K562 (cell line): Measurements from ENCODE around the gene CHST10.

Experiments
- CEBPG ChIP-seq, 3 experiments: fragments of 200-800 bp in 1 of 3; sonication (Bioruptor generic) in 1 of 3; sonication (generic) in 1 of 3; formaldehyde crosslinking in 1 of 3; IDR thresholded peaks in 2 of 3; conservative IDR thresholded peaks in 1 of 3; 2 replicates each; pipeline versions ENCODE4 v1.6.1 to v1.8.0; 2016 to 2022; ENCODE audit warnings: missing compliant biosample characterization in 2 of 3, missing genetic modification characterization in 2 of 3, mild to moderate bottlenecking in 1 of 3, missing genetic modification reagents in 1 of 3
- GATAD2B ChIP-seq: fragments of 450-650 bp; IDR thresholded peaks from 2 replicates; pipeline ENCODE4 v1.6.1; 2017; ENCODE audit warnings: mild to moderate bottlenecking, borderline replicate concordance
- MEIS2 ChIP-seq: fragments of 450-650 bp; IDR thresholded peaks from 2 replicates; pipeline ENCODE4 v1.6.1; 2014; ENCODE audit warnings: mild to moderate bottlenecking; ENCODE audit not compliant: partially characterized antibody
- POLR2AphosphoS2 ChIP-seq: IDR thresholded peaks from 2 replicates; pipeline ENCODE4 v1.6.1; 2012; ENCODE audit warnings: low read length, improper control_type of control experiment
- ZC3H11A ChIP-seq: IDR thresholded peaks from 2 replicates; pipeline ENCODE4 v1.6.1; 2012; ENCODE audit warnings: low read depth, low read length, improper control_type of control experiment
- ZEB2 ChIP-seq: fragments of 450-650 bp; IDR thresholded peaks from 2 replicates; pipeline ENCODE4 v1.6.1; 2016
- ZNF589 ChIP-seq: fragments of 200-800 bp; sonication (Bioruptor generic); IDR thresholded peaks from 2 replicates; pipeline ENCODE4 v1.6.1; 2016; ENCODE audit warnings: low read depth, missing genetic modification characterization, missing compliant biosample characterization
- TF ChIP-seq, protein P1 (sequence below): sonication (generic); formaldehyde crosslinking; IDR thresholded peaks from 2 replicates; pipeline ENCODE4 v1.8.1; 2023; ENCODE audit warnings: mild to moderate bottlenecking, missing genetic modification reagents
- TF ChIP-seq, protein P2 (sequence below), 3 experiments: IDR thresholded peaks in 2 of 3; conservative IDR thresholded peaks in 1 of 3; 2 replicates each; pipeline ENCODE4 v1.5.1; 2011 to 2012; ENCODE audit warnings: low read length in 3 of 3, mild to moderate bottlenecking in 3 of 3, control low read depth in 2 of 3, improper control_type of control experiment in 1 of 3, inconsistent platforms in 1 of 3, low read depth in 1 of 3, mixed read lengths in 1 of 3, moderate library complexity in 1 of 3; ENCODE audit not compliant: insufficient read depth in 2 of 3
- TF ChIP-seq, protein P3 (sequence below): fragments of 200-400 bp; formaldehyde crosslinking; IDR thresholded peaks from 2 replicates; pipeline ENCODE4 v1.6.1; 2017; ENCODE audit warnings: mild to moderate bottlenecking, low read depth, low read length, moderate library complexity
- TF ChIP-seq, protein P4 (sequence below): fragments of 250-450 bp; sonication (Bioruptor Pico); IDR thresholded peaks from 2 replicates; pipeline ENCODE4 v1.5.0; 2020; ENCODE audit warnings: mild to moderate bottlenecking, borderline replicate concordance
- TF ChIP-seq, protein P5 (sequence below): sonication (generic); formaldehyde crosslinking; IDR thresholded peaks from 2 replicates; pipeline ENCODE4 v1.8.0; 2022; ENCODE audit warnings: missing genetic modification reagents, mild to moderate bottlenecking, borderline replicate concordance

DNA sequence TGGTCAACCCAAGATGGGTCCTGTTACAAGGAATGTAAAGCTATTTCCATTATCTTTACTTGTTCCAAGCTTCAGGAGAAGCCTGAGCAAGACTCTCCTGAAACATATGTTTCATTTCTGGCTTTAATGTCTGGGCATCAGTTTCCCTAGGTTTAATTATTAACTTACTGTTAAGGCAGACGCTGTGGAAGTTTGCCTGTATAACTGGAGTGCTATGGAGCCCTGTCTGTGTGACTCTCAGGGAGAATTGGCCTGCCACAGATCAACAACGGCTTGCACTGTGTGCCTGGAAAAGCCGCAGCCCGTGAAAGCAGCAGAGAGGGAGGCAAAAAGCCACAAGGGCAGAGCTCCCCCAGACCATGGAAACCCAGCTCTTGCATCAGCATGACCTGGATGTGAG is 73.0 kb downstream of the CHST10 start:
- TF ChIP-seq, protein P1, sequence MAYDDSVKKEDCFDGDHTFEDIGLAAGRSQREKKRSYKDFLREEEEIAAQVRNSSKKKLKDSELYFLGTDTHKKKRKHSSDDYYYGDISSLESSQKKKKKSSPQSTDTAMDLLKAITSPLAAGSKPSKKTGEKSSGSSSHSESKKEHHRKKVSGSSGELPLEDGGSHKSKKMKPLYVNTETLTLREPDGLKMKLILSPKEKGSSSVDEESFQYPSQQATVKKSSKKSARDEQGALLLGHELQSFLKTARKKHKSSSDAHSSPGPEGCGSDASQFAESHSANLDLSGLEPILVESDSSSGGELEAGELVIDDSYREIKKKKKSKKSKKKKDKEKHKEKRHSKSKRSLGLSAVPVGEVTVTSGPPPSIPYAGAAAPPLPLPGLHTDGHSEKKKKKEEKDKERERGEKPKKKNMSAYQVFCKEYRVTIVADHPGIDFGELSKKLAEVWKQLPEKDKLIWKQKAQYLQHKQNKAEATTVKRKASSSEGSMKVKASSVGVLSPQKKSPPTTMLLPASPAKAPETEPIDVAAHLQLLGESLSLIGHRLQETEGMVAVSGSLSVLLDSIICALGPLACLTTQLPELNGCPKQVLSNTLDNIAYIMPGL (CRISPR knock-in tag) = no peak
- TF ChIP-seq, protein P2, sequence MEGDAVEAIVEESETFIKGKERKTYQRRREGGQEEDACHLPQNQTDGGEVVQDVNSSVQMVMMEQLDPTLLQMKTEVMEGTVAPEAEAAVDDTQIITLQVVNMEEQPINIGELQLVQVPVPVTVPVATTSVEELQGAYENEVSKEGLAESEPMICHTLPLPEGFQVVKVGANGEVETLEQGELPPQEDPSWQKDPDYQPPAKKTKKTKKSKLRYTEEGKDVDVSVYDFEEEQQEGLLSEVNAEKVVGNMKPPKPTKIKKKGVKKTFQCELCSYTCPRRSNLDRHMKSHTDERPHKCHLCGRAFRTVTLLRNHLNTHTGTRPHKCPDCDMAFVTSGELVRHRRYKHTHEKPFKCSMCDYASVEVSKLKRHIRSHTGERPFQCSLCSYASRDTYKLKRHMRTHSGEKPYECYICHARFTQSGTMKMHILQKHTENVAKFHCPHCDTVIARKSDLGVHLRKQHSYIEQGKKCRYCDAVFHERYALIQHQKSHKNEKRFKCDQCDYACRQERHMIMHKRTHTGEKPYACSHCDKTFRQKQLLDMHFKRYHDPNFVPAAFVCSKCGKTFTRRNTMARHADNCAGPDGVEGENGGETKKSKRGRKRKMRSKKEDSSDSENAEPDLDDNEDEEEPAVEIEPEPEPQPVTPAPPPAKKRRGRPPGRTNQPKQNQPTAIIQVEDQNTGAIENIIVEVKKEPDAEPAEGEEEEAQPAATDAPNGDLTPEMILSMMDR (IDR thresholded peaks at IDR 0.05 in 2 of 3, conservative IDR thresholded peaks at IDR 0.05 in 1 of 3; ENCODE audit: insufficient read depth in 2 of 3, low read depth in 1 of 3, low read length in 3 of 3) = no peak
- TF ChIP-seq GATAD2B = no peak
- no peak for TF ChIP-seq ZEB2
- no peak for TF ChIP-seq POLR2AphosphoS2
- TF ChIP-seq ZNF589 (CRISPR knock-in tag) = no peak
- no peak for TF ChIP-seq ZC3H11A
- no peak for TF ChIP-seq MEIS2
- TF ChIP-seq, protein P3, sequence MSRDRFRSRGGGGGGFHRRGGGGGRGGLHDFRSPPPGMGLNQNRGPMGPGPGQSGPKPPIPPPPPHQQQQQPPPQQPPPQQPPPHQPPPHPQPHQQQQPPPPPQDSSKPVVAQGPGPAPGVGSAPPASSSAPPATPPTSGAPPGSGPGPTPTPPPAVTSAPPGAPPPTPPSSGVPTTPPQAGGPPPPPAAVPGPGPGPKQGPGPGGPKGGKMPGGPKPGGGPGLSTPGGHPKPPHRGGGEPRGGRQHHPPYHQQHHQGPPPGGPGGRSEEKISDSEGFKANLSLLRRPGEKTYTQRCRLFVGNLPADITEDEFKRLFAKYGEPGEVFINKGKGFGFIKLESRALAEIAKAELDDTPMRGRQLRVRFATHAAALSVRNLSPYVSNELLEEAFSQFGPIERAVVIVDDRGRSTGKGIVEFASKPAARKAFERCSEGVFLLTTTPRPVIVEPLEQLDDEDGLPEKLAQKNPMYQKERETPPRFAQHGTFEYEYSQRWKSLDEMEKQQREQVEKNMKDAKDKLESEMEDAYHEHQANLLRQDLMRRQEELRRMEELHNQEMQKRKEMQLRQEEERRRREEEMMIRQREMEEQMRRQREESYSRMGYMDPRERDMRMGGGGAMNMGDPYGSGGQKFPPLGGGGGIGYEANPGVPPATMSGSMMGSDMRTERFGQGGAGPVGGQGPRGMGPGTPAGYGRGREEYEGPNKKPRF = no peak
- TF ChIP-seq, protein P4, sequence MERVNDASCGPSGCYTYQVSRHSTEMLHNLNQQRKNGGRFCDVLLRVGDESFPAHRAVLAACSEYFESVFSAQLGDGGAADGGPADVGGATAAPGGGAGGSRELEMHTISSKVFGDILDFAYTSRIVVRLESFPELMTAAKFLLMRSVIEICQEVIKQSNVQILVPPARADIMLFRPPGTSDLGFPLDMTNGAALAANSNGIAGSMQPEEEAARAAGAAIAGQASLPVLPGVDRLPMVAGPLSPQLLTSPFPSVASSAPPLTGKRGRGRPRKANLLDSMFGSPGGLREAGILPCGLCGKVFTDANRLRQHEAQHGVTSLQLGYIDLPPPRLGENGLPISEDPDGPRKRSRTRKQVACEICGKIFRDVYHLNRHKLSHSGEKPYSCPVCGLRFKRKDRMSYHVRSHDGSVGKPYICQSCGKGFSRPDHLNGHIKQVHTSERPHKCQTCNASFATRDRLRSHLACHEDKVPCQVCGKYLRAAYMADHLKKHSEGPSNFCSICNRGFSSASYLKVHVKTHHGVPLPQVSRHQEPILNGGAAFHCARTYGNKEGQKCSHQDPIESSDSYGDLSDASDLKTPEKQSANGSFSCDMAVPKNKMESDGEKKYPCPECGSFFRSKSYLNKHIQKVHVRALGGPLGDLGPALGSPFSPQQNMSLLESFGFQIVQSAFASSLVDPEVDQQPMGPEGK = no peak
- TF ChIP-seq, protein P5, sequence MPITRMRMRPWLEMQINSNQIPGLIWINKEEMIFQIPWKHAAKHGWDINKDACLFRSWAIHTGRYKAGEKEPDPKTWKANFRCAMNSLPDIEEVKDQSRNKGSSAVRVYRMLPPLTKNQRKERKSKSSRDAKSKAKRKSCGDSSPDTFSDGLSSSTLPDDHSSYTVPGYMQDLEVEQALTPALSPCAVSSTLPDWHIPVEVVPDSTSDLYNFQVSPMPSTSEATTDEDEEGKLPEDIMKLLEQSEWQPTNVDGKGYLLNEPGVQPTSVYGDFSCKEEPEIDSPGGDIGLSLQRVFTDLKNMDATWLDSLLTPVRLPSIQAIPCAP (CRISPR knock-in tag) = no peak
- no peak for TF ChIP-seq CEBPG (CRISPR knock-in tag; IDR thresholded peaks at IDR 0.05)
- no peak for TF ChIP-seq CEBPG (tag; conservative IDR thresholded peaks at IDR 0.05 in 1 of 2, IDR thresholded peaks at IDR 0.05 in 1 of 2)
